Cardiac atrium fibroblast (primary cell): ENCODE results near the gene POLR1G. TPM values are rescaled to one million over a fixed set of nuclear protein-coding genes. Genes with fewer than 3 reads are reported as not detected.

Experiments used
- total RNA-seq: library from RNA; depleted of rRNA; stranded (reverse); fragments of >200 nt; gene quantifications from 2 replicates; pipeline ENCODE4 v1.2.3, GENCODE V29; 2015

POLR1G gene, protein sequence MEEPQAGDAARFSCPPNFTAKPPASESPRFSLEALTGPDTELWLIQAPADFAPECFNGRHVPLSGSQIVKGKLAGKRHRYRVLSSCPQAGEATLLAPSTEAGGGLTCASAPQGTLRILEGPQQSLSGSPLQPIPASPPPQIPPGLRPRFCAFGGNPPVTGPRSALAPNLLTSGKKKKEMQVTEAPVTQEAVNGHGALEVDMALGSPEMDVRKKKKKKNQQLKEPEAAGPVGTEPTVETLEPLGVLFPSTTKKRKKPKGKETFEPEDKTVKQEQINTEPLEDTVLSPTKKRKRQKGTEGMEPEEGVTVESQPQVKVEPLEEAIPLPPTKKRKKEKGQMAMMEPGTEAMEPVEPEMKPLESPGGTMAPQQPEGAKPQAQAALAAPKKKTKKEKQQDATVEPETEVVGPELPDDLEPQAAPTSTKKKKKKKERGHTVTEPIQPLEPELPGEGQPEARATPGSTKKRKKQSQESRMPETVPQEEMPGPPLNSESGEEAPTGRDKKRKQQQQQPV
- total RNA-seq = 5.0 and 8.1 TPM in 2 replicates

DNA sequence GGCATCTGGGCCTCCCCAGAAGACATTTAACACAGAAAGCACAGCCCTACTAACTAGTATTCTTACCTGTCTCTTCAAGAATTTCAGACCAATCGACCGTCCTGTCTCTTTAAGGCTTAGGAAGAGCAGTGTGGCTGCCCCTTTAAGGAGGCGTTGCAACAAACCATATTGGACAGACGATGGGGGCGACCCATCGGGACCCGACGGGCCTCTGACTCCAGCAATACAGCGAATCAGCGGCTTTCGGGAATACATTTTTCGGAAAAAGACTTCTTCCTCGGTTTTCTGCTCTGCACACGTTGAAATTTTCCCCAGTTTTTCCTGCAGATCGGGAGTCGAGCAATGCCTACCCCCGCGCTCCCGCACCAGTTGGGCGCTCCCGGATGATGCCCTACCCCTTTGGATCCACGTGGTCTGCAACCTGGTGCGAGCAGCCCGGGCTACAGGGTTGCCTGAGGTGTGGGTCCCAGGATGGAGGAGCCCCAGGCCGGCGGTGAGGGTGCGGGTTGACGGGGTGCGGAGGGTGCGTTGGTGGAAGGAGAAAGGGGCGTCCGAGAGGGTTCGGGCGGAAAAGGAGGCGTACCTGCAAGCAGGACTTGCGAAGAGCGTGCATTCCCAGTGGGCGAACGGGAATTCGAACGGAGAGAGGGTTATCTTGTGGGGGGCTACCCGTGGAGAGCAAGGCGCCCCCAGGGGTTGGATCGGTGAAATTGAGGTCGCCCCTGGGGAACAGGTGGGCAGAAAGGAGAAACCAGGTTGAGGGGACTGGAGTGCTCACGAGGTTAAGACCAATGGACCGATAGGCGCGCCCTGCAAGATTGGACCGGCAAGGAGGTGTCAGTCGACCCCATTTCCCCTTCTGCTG, at the start of gene POLR1G:
TSS of gene POLR1G (plus strand) at position 419 of the 865 bp plus-strand sequence. CDS start at position 472, 53 bp downstream.

GRCh38 chr19:45370410-45371204, 35.8 kb upstream of the POLR1G start, which contains the start of gene ERCC2:
ERCC2 (minus strand) TSS chr19:45370573; CDS start chr19:45370540, 33 bp downstream.

GRCh38 chr19:45404557-45405434, 1.6 kb upstream of the POLR1G start, which contains the start of gene PPP1R13L:
PPP1R13L (minus strand) TSS chr19:45405069; CDS start chr19:45398318, 6,751 bp downstream.

DNA sequence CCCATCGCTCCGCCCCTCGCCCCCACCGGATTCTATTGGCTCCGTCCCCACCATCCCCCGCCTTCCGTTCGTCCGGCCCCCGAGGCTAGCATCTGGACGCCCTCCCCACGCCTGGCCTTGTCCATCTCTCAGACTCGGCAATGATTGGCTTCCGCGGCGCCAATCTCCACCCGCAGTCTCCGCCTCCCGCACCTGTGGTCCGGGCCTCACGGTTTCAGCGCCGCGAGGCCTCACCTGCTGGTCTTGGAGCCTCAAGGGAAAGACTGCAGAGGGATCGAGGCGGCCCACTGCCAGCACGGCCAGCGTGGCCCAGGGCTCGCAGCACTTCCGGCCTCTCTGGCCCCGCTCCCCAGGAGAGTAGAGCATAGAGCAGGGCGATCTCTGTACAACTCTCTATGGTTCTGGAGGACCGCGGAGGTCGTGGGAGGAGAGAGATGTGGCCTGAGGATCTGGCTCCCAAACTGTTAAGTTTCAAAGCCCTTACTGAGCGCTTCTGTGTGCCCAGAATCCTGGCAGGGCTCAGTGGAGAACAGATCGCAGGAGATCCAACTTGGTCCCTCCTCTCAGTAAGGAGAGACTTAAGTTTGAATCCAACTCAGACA, 17.2 kb downstream of the POLR1G start, which contains the start of gene ERCC1:
TSS of gene ERCC1 (minus strand) at position 329 of the 602 bp plus-strand sequence. CDS start 543 bp downstream, outside the sequence.

Other genes starting within 250 kb of the POLR1G start
- not detected in 2 replicates for gene NKPD1, start 245.7 kb upstream of the POLR1G start, total RNA-seq
- 13.0 and 17.2 TPM in 2 replicates for gene TRAPPC6A, start 228.4 kb upstream of the POLR1G start, total RNA-seq
- 4.5 and 9.2 TPM in 2 replicates for gene BLOC1S3, start 227.9 kb upstream of the POLR1G start, total RNA-seq
- gene EXOC3L2, start 161.2 kb upstream of the POLR1G start, total RNA-seq = 0.18 and 1.1 TPM in 2 replicates
- gene MARK4, start 155.4 kb upstream of the POLR1G start, total RNA-seq = 12.3 and 15.7 TPM in 2 replicates
- 1.8 TPM in 1 of 2 replicates, not detected in the other for gene CKM, start 83.8 kb upstream of the POLR1G start, total RNA-seq
- gene KLC3, start 65.9 kb upstream of the POLR1G start, total RNA-seq = 1.1 TPM in 1 of 2 replicates, not detected in the other
- 34.0 and 60.1 TPM in 2 replicates for gene ERCC2, start 36.1 kb upstream of the POLR1G start, total RNA-seq
- 5.0 and 6.0 TPM in 2 replicates for gene PPP1R13L, start 1.6 kb upstream of the POLR1G start, total RNA-seq
- 84.8 and 90.9 TPM in 2 replicates for gene ERCC1, start 17.3 kb downstream of the POLR1G start, total RNA-seq
- gene FOSB, start 61.4 kb downstream of the POLR1G start, total RNA-seq = 19.0 and 81.4 TPM in 2 replicates
- gene RTN2, start 90.4 kb downstream of the POLR1G start, total RNA-seq = 16.4 and 17.3 TPM in 2 replicates
- 0.16 and 0.72 TPM in 2 replicates for gene PPM1N, start 91.8 kb downstream of the POLR1G start, total RNA-seq
- gene VASP, start 100.8 kb downstream of the POLR1G start, total RNA-seq = 95.6 and 146 TPM in 2 replicates
- gene OPA3, start 178.2 kb downstream of the POLR1G start, total RNA-seq = 6.5 and 12.1 TPM in 2 replicates
- 2.7 and 5.2 TPM in 2 replicates for gene GPR4, start 195.6 kb downstream of the POLR1G start, total RNA-seq
- gene EML2, start 232.8 kb downstream of the POLR1G start, total RNA-seq = 16.8 and 18.8 TPM in 2 replicates